Measurements from ENCODE around the gene CHRD. TPM values are rescaled to one million over a fixed set of nuclear protein-coding genes. Genes with fewer than 3 reads are reported as not detected.

CHRD gene
- total RNA-seq, 1 experiment from 2014 or later, result 1.8 TPM

- no peak overlapping the region for H3K4me2 ChIP-seq (ENCODE audit: insufficient read depth, insufficient read length, low read length)
- no peak overlapping the region for H3K23ac ChIP-seq (ENCODE audit: insufficient read length, low read depth, low read length)
- no peaks in the 10 kb centered on the region for H3K27me3 ChIP-seq (ENCODE audit: insufficient read depth, low read length)
- H3K4ac ChIP-seq (ENCODE audit: low read depth, low read length), result no peak overlapping the region
- no peak overlapping the region for H3K56ac ChIP-seq (ENCODE audit: insufficient read length, low read depth, low read length)
- DNase-seq, result no peak
- H3K18ac ChIP-seq (ENCODE audit: insufficient read length, low read depth, low read length), result no peak overlapping the region
- H3K4me1 ChIP-seq (ENCODE audit: insufficient read depth, low read length), result peaks cover 2% of the 10 kb centered on the region; the same call in 1 of the 2 replicates
- Mint-ChIP-seq H3K4me3 (no peak overlapping the region), H3K36me3 (ENCODE audit: insufficient read depth in 1 of 3, low read depth in 3 of 3) (no peaks in the 10 kb centered on the region), H3K27me3 (ENCODE audit: low read depth) (no peaks in the 10 kb centered on the region; the same call in none of the 2 replicates), H3K4me1 (peaks cover 3 to 5% of the 10 kb centered on the region in 2 experiments; a peak in 3 of 4 replicates), H3K27ac (peak overlapping the region in 1 of 3 experiments; percentile 75; a peak in 1 of 7 replicates), H3K9me3 (no peaks in the 10 kb centered on the region)
- H4K91ac ChIP-seq (ENCODE audit: insufficient read length, low read depth, low read length), result no peak overlapping the region
- no peaks in the 10 kb centered on the region for H3K9me3 ChIP-seq (ENCODE audit: control insufficient read depth, low read depth, low read length)
- H4K8ac ChIP-seq (replicated peaks; ENCODE audit: insufficient read length, low read depth, low read length), result no peak overlapping the region
- no peak overlapping the region for H2BK120ac ChIP-seq (ENCODE audit: low read depth, low read length, poor library complexity, severe bottlenecking)
- WGBS (ENCODE audit: extremely low coverage, insufficient read length, low lambda C conversion rate), result no CpG with 5 or more reads among the region's 12 CpGs
- no peak overlapping the region for H2BK5ac ChIP-seq (ENCODE audit: insufficient read length, low read length)
- H3K14ac ChIP-seq (ENCODE audit: insufficient read depth, low read length), result no peak overlapping the region
- no peak for TF ChIP-seq CTCF (conservative IDR thresholded peaks at IDR 0.05)
- H2BK15ac ChIP-seq (ENCODE audit: low read depth, low read length), result no peak overlapping the region
- no peaks in the 10 kb centered on the region for H3K79me1 ChIP-seq (ENCODE audit: insufficient read depth, low read depth, low read length, poor library complexity, severe bottlenecking)
- no peaks in the 10 kb centered on the region for H4K20me1 ChIP-seq (ENCODE audit: control insufficient read depth, insufficient read depth, insufficient read length)
- no peak overlapping the region for H3K9ac ChIP-seq (ENCODE audit: extremely low read depth, insufficient read length, low read length)
- H2BK20ac ChIP-seq (ENCODE audit: low read depth, low read length, poor library complexity, severe bottlenecking), result no peak overlapping the region
- no peaks in the 10 kb centered on the region for H3K79me2 ChIP-seq (ENCODE audit: insufficient read depth, low read length)
- H3K27ac ChIP-seq (ENCODE audit: insufficient read length, low read depth, low read length), result no peak overlapping the region
- H2AFZ ChIP-seq (ENCODE audit: low read length), result no peak overlapping the region
- no peak overlapping the region for H3T11ph ChIP-seq (ENCODE audit: low read length)
- H2BK12ac ChIP-seq (ENCODE audit: insufficient read length, low read depth, low read length), result no peak overlapping the region
- no peaks in the 10 kb centered on the region for H3K23me2 ChIP-seq (ENCODE audit: insufficient read length, low read depth, low read length, poor library complexity, severe bottlenecking)
- H4K5ac ChIP-seq (ENCODE audit: insufficient read length, low read depth, low read length), result no peak overlapping the region
- no peak overlapping the region for H2AK5ac ChIP-seq (ENCODE audit: insufficient read length, low read length)
Measured at GRCh38 chr3:184409946-184410500, 30.2 kb downstream of the CHRD start.
